Measurements from ENCODE around the gene PLCH1.

Gene PLCH1

DNA sequence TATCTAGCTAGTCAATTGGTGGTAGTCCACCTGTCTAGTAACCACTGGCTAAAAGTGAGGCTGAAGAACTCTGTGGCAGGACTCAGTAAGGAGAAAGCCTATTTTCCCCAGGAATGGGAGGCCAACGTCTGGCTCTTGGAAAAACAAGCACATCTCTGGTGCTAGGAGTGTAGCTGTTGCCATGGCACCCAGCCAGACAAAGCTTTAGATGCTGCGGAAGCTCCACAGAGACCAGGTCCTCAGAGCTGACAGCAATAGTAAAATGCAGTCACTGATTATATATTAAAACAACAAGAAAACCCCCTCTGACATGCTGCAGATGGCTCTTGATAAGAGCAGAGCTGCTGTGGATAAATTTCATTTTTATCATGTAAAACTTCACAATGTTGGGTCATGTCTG, 326.5 kb downstream of the PLCH1 start:
- Histone ChIP-seq H3K36me3 (ENCODE audit: insufficient read depth, low read length) (no peaks in the 10 kb centered on the region), H3K27ac (ENCODE audit: low read length) (no peak overlapping the region), H2AFZ (ENCODE audit: low read depth, low read length) (no peak overlapping the region), H3K4me3 (ENCODE audit: low read depth in 1 of 2, low read length in 2 of 2) (no peak overlapping the region), H3K4me2 (ENCODE audit: insufficient read depth, low read length) (no peak overlapping the region), H4K20me1 (ENCODE audit: insufficient read depth, low read length) (no peaks in the 10 kb centered on the region), H3K9ac (ENCODE audit: low read depth, low read length) (no peak overlapping the region), H3K27me3 (ENCODE audit: insufficient read depth, low read length, poor library complexity) (no peaks in the 10 kb centered on the region), H3K9me3 (ENCODE audit: insufficient read depth, low read length, severe bottlenecking) (no peaks in the 10 kb centered on the region), H3K79me2 (ENCODE audit: insufficient read depth, low read length) (no peaks in the 10 kb centered on the region), H3K4me1 (ENCODE audit: insufficient read depth, low read length) (no peaks in the 10 kb centered on the region)
- TF ChIP-seq EZH2 (IDR thresholded peaks at IDR 0.05; ENCODE audit: borderline replicate concordance, low read depth, low read length, severe bottlenecking) = no peak
- TF ChIP-seq, protein P1, sequence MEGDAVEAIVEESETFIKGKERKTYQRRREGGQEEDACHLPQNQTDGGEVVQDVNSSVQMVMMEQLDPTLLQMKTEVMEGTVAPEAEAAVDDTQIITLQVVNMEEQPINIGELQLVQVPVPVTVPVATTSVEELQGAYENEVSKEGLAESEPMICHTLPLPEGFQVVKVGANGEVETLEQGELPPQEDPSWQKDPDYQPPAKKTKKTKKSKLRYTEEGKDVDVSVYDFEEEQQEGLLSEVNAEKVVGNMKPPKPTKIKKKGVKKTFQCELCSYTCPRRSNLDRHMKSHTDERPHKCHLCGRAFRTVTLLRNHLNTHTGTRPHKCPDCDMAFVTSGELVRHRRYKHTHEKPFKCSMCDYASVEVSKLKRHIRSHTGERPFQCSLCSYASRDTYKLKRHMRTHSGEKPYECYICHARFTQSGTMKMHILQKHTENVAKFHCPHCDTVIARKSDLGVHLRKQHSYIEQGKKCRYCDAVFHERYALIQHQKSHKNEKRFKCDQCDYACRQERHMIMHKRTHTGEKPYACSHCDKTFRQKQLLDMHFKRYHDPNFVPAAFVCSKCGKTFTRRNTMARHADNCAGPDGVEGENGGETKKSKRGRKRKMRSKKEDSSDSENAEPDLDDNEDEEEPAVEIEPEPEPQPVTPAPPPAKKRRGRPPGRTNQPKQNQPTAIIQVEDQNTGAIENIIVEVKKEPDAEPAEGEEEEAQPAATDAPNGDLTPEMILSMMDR (IDR thresholded peaks at IDR 0.05; ENCODE audit: borderline replicate concordance, extremely low read depth, low read length, poor library complexity, severe bottlenecking) = no peak
- no peak for DNase-seq
- ATAC-seq (ENCODE audit: insufficient read depth, low read depth) = no peak

GRCh38 chr3:155417119-155417517, 327.8 kb downstream of the PLCH1 start:
- H3K4me2 ChIP-seq (ENCODE audit: insufficient read depth, low read length) = no peak overlapping the region

GRCh38 chr3:155416500-155417118, 328.3 kb downstream of the PLCH1 start:
- ATAC-seq (ENCODE audit: insufficient read depth, low read depth) (no peak), DNase-seq (no peak)
- TF ChIP-seq, protein P1 (IDR thresholded peaks at IDR 0.05; ENCODE audit: borderline replicate concordance, extremely low read depth, low read length, poor library complexity, severe bottlenecking) = no peak
- no peak for TF ChIP-seq EZH2 (IDR thresholded peaks at IDR 0.05; ENCODE audit: borderline replicate concordance, low read depth, low read length, severe bottlenecking)
- Histone ChIP-seq H3K27ac (ENCODE audit: low read length) (no peak overlapping the region), H3K9ac (ENCODE audit: low read depth, low read length) (no peak overlapping the region), H4K20me1 (ENCODE audit: insufficient read depth, low read length) (no peaks in the 10 kb centered on the region), H3K79me2 (ENCODE audit: insufficient read depth, low read length) (no peaks in the 10 kb centered on the region), H3K9me3 (ENCODE audit: insufficient read depth, low read length, severe bottlenecking) (no peaks in the 10 kb centered on the region), H2AFZ (ENCODE audit: low read depth, low read length) (no peak overlapping the region), H3K4me1 (ENCODE audit: insufficient read depth, low read length) (no peaks in the 10 kb centered on the region), H3K4me3 (ENCODE audit: low read depth in 1 of 2, low read length in 2 of 2) (no peak overlapping the region), H3K36me3 (ENCODE audit: insufficient read depth, low read length) (no peaks in the 10 kb centered on the region), H3K27me3 (ENCODE audit: insufficient read depth, low read length, poor library complexity) (no peaks in the 10 kb centered on the region), H3K4me2 (ENCODE audit: insufficient read depth, low read length) (no peak overlapping the region)

More at GRCh38 chr3:155417119-155417517, 327.8 kb downstream of the PLCH1 start:
- DNase-seq (no peak), ATAC-seq (ENCODE audit: insufficient read depth, low read depth) (no peak)
- no peak overlapping the region for H2AFZ ChIP-seq (ENCODE audit: low read depth, low read length)
- no peaks in the 10 kb centered on the region for H3K27me3 ChIP-seq (ENCODE audit: insufficient read depth, low read length, poor library complexity)
- no peak overlapping the region for H3K4me3 ChIP-seq (ENCODE audit: low read depth in 1 of 2, low read length in 2 of 2)
- H3K4me1 ChIP-seq (ENCODE audit: insufficient read depth, low read length) = no peaks in the 10 kb centered on the region
- H4K20me1 ChIP-seq (ENCODE audit: insufficient read depth, low read length) = no peaks in the 10 kb centered on the region
- no peak overlapping the region for H3K27ac ChIP-seq (ENCODE audit: low read length)
- no peaks in the 10 kb centered on the region for H3K9me3 ChIP-seq (ENCODE audit: insufficient read depth, low read length, severe bottlenecking)
- no peak overlapping the region for H3K9ac ChIP-seq (ENCODE audit: low read depth, low read length)
- H3K79me2 ChIP-seq (ENCODE audit: insufficient read depth, low read length) = no peaks in the 10 kb centered on the region
- no peak for TF ChIP-seq EZH2 (IDR thresholded peaks at IDR 0.05; ENCODE audit: borderline replicate concordance, low read depth, low read length, severe bottlenecking)
- TF ChIP-seq, protein P1 (IDR thresholded peaks at IDR 0.05; ENCODE audit: borderline replicate concordance, extremely low read depth, low read length, poor library complexity, severe bottlenecking) = no peak
- H3K36me3 ChIP-seq (ENCODE audit: insufficient read depth, low read length) = no peaks in the 10 kb centered on the region

Data from DND-41 (cell line).